ENCODE data around the gene NPM3. TPM values are rescaled to one million over a fixed set of nuclear protein-coding genes. Genes with fewer than 3 reads are reported as not detected.
A peak's percentile ranks its signal among the peaks of the same experiment; 100 is the strongest.

Gene NPM3, protein sequence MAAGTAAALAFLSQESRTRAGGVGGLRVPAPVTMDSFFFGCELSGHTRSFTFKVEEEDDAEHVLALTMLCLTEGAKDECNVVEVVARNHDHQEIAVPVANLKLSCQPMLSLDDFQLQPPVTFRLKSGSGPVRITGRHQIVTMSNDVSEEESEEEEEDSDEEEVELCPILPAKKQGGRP
- total RNA-seq (ENCODE audit: low replicate concordance): 93.1 and 149 TPM in 2 replicates

GRCh38 chr10:101782811-101783735, at the start of gene NPM3:
Gene NPM3, minus strand, starts transcription at chr10:101783446. Its CDS starts 56 bp downstream, at chr10:101783390.
- H3K36me3 Mint-ChIP-seq: peaks cover 13% of the 10 kb centered on the region
- Histone ChIP-seq H3K27ac (peak within 1 kb of the TSS; percentile 43), H3K4me2 (peak within 1 kb of the TSS; percentile 86), H4K20me1 (ENCODE audit: low read depth) (peaks cover 68% of the 10 kb centered on the region), H3K4me3 (peak within 1 kb of the TSS; percentile 75), H3F3A (ENCODE audit: low read depth) (peaks cover 76% of the 10 kb centered on the region), H3K9ac (peak within 1 kb of the TSS; percentile 27), H3K27me3 (peaks cover 23% of the 10 kb centered on the region), H3K79me2 (ENCODE audit: low read depth) (peaks cover 10% of the 10 kb centered on the region), H2AFZ (replicated peaks) (no peak within 1 kb of the TSS), H3K36me3 (peaks cover 21% of the 10 kb centered on the region), H3K4me1 (peaks cover 36% of the 10 kb centered on the region), H3K9me3 (ENCODE audit: low read depth) (no peaks in the 10 kb centered on the region)
- H3K27ac Mint-ChIP-seq: peak within 1 kb of the TSS; percentile 93
- H3K4me3 Mint-ChIP-seq: peak within 1 kb of the TSS; percentile 100
- TF ChIP-seq CTCF (IDR thresholded peaks at IDR 0.05) (no peak), EZH2phosphoT487 (IDR thresholded peaks at IDR 0.05) (no peak), EZH2 (IDR thresholded peaks at IDR 0.05) (no peak)
- H3K27me3 Mint-ChIP-seq (ENCODE audit: insufficient read depth, low read depth): peaks cover 8% of the 10 kb centered on the region
- H3K9me3 Mint-ChIP-seq: no peaks in the 10 kb centered on the region
- DNase-seq (ENCODE audit: low spot score): peak; percentile 96
- peaks cover 32% of the 10 kb centered on the region for H3K4me1 Mint-ChIP-seq

DNA sequence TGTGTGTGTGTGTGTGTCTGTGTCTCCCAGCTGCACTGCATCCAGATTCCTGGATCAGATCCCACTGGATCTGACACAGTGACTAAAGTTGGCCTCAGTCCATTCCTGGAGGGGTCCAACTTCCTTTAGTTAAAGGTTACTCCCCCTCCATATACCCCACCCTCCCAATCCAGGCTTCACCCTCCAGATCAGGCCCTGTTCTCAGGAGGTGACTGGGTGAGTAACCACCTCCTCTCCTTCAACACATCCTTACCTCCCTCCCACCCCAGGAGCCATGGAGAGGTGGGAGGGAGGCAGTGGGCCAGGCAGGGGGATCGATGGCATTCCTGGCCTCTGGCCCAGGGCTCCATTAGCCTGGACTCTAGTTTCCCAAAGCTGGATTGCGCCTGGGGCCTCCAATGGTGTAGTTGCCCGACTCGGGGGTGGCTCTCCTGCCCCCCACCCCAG, 49.1 kb upstream of the NPM3 start:
- TF ChIP-seq EZH2 (IDR thresholded peaks at IDR 0.05): no peak
- no peak for TF ChIP-seq CTCF (IDR thresholded peaks at IDR 0.05)
- no peak for TF ChIP-seq EZH2phosphoT487 (IDR thresholded peaks at IDR 0.05)

GRCh38 chr10:101831169-101831811, 48.0 kb upstream of the NPM3 start:
- H2AFZ ChIP-seq (replicated peaks): peak overlapping the region; percentile 32
- peaks cover 27% of the 10 kb centered on the region for H3K4me1 ChIP-seq
- H3K27ac Mint-ChIP-seq: no peak overlapping the region

More for the DNA sequence above, 49.1 kb upstream of the NPM3 start:
- Histone ChIP-seq H3K4me2 (no peak overlapping the region), H2AFZ (replicated peaks) (no peak overlapping the region), H3K4me3 (no peak overlapping the region), H3K79me2 (ENCODE audit: low read depth) (no peaks in the 10 kb centered on the region), H3K9me3 (ENCODE audit: low read depth) (no peaks in the 10 kb centered on the region), H3K27ac (no peak overlapping the region), H4K20me1 (ENCODE audit: low read depth) (peaks cover 27% of the 10 kb centered on the region), H3K27me3 (no peaks in the 10 kb centered on the region), H3K36me3 (no peaks in the 10 kb centered on the region), H3F3A (ENCODE audit: low read depth) (peaks cover 34% of the 10 kb centered on the region), H3K9ac (no peak overlapping the region), H3K4me1 (peaks cover 27% of the 10 kb centered on the region)
- H3K27ac Mint-ChIP-seq: no peak overlapping the region
- peaks cover 11% of the 10 kb centered on the region for H3K27me3 Mint-ChIP-seq (ENCODE audit: insufficient read depth, low read depth)
- H3K4me3 Mint-ChIP-seq: no peak overlapping the region
- DNase-seq (ENCODE audit: low spot score): no peak
- no peaks in the 10 kb centered on the region for H3K36me3 Mint-ChIP-seq
- H3K4me1 Mint-ChIP-seq: peaks cover 33% of the 10 kb centered on the region
- no peaks in the 10 kb centered on the region for H3K9me3 Mint-ChIP-seq

More at GRCh38 chr10:101831169-101831811, 48.0 kb upstream of the NPM3 start:
- Histone ChIP-seq H3K79me2 (ENCODE audit: low read depth) (no peaks in the 10 kb centered on the region), H3K27me3 (no peaks in the 10 kb centered on the region), H3F3A (ENCODE audit: low read depth) (peaks cover 34% of the 10 kb centered on the region), H3K9me3 (ENCODE audit: low read depth) (no peaks in the 10 kb centered on the region), H3K4me3 (peak overlapping the region; percentile 50), H4K20me1 (ENCODE audit: low read depth) (peaks cover 27% of the 10 kb centered on the region), H3K27ac (no peak overlapping the region), H3K4me2 (peak overlapping the region; percentile 72), H3K36me3 (no peaks in the 10 kb centered on the region), H3K9ac (no peak overlapping the region)
- Mint-ChIP-seq H3K4me3 (peak overlapping the region; percentile 77), H3K27me3 (ENCODE audit: insufficient read depth, low read depth) (peaks cover 11% of the 10 kb centered on the region), H3K36me3 (no peaks in the 10 kb centered on the region), H3K4me1 (peaks cover 33% of the 10 kb centered on the region), H3K9me3 (no peaks in the 10 kb centered on the region)
- TF ChIP-seq CTCF (IDR thresholded peaks at IDR 0.05): no peak
- no peak for DNase-seq (ENCODE audit: low spot score)
